Endometrium (tissue), 2 donors: ENCODE data around the gene TREML4.

Experiments
- FAIRE-seq: peaks from 2 replicates; lab custom pipeline; 2012; peaks lifted over from hg19 to GRCh38; lab: Jason Lieb, UNC
- donor health status: control.
- donor health status: control.

Gene TREML4

GRCh38 chr6:41288030-41288753 lies 60.0 kb downstream of the TREML4 start:
- peak; percentile 45 for FAIRE-seq
